ENCODE data around the gene TMEM9. TPM values are rescaled to one million over a fixed set of nuclear protein-coding genes. Genes with fewer than 3 reads are reported as not detected.

TMEM9 gene
- 10 to 100 TPM; 15.6 to 21.5 TPM for total RNA-seq

GRCh38 chr1:201154389-201155165 is at the start of gene TMEM9:
TMEM9 (minus strand) TSS chr1:201154474; CDS start chr1:201153923, 551 bp downstream.
- Mint-ChIP-seq H3K4me1 (ENCODE audit: low read depth in 2 of 2) (peaks cover 13 to 14% of the 10 kb centered on the region in 2 donors), H3K36me3 (no peaks in the 10 kb centered on the region), H3K4me3 (peak within 1 kb of the TSS; percentile 90), H3K27ac (peak within 1 kb of the TSS; percentile 60 to 87), H3K27me3 (peaks cover 12 to 20% of the 10 kb centered on the region in 2 donors), H3K9me3 (no peaks in the 10 kb centered on the region)
- DNase-seq (ENCODE audit: low spot score): peak; percentile 96
- peak; percentile 96 to 97 for ATAC-seq

GRCh38 chr1:201198598-201198997 is 44.3 kb upstream of the TMEM9 start:
- H3K27ac Mint-ChIP-seq: no peak overlapping the region
- ATAC-seq (no peak), DNase-seq (ENCODE audit: low spot score) (no peak)
- no peaks in the 10 kb centered on the region for H3K9me3 Mint-ChIP-seq
- no peaks in the 10 kb centered on the region for H3K4me1 Mint-ChIP-seq (ENCODE audit: low read depth in 2 of 2)
- no peak overlapping the region for H3K4me3 Mint-ChIP-seq
- H3K27me3 Mint-ChIP-seq: peaks cover 0 to 4% of the 10 kb centered on the region in 2 donors
- no peaks in the 10 kb centered on the region for H3K36me3 Mint-ChIP-seq

GRCh38 chr1:201194046-201194445 is 39.8 kb upstream of the TMEM9 start:
- peaks cover 15 to 16% of the 10 kb centered on the region in 2 donors for H3K27me3 Mint-ChIP-seq
- H3K9me3 Mint-ChIP-seq: no peaks in the 10 kb centered on the region
- no peak overlapping the region for H3K4me3 Mint-ChIP-seq
- no peak for ATAC-seq
- no peak overlapping the region for H3K27ac Mint-ChIP-seq
- H3K36me3 Mint-ChIP-seq: no peaks in the 10 kb centered on the region
- DNase-seq (ENCODE audit: low spot score): no peak
- H3K4me1 Mint-ChIP-seq (ENCODE audit: low read depth in 2 of 2): no peaks in the 10 kb centered on the region

- no peaks in the 10 kb centered on the region for H3K9me3 Mint-ChIP-seq
- H3K36me3 Mint-ChIP-seq: no peaks in the 10 kb centered on the region
- H3K4me3 Mint-ChIP-seq: no peak overlapping the region
- peaks cover 16% of the 10 kb centered on the region in 2 donors for H3K27me3 Mint-ChIP-seq
- no peak for DNase-seq (ENCODE audit: low spot score)
- H3K27ac Mint-ChIP-seq: no peak overlapping the region
- no peak for ATAC-seq
- H3K4me1 Mint-ChIP-seq (ENCODE audit: low read depth in 2 of 2): no peaks in the 10 kb centered on the region
Measured at GRCh38 chr1:201192261-201192788, 38.1 kb upstream of the TMEM9 start.

- Mint-ChIP-seq H3K36me3 (no peaks in the 10 kb centered on the region), H3K4me3 (no peak overlapping the region), H3K27me3 (peaks cover 16% of the 10 kb centered on the region in 2 donors), H3K27ac (no peak overlapping the region), H3K4me1 (ENCODE audit: low read depth in 2 of 2) (no peaks in the 10 kb centered on the region), H3K9me3 (no peaks in the 10 kb centered on the region)
- no peak for DNase-seq (ENCODE audit: low spot score)
- ATAC-seq: peak; percentile 74 to 85
Measured at GRCh38 chr1:201191653-201192260, 37.5 kb upstream of the TMEM9 start.

- H3K27ac Mint-ChIP-seq: no peak within 1 kb of the TSS
- H3K4me1 Mint-ChIP-seq (ENCODE audit: low read depth in 2 of 2): no peaks in the 10 kb centered on the region
- H3K27me3 Mint-ChIP-seq: peaks cover 16% of the 10 kb centered on the region in 2 donors
- DNase-seq (ENCODE audit: low spot score) (no peak), ATAC-seq (no peak)
- no peaks in the 10 kb centered on the region for H3K9me3 Mint-ChIP-seq
- no peaks in the 10 kb centered on the region for H3K36me3 Mint-ChIP-seq
- no peak within 1 kb of the TSS for H3K4me3 Mint-ChIP-seq
Measured at GRCh38 chr1:201190624-201191051, 36.4 kb upstream of the TMEM9 start, which contains the start of gene IGFN1. IGFN1 (plus strand) TSS chr1:201190824; CDS start chr1:201193294, 2,470 bp downstream.

GRCh38 chr1:201190005-201190404 is 35.7 kb upstream of the TMEM9 start:
- DNase-seq (ENCODE audit: low spot score): no peak

GRCh38 chr1:201189085-201189484 is 34.8 kb upstream of the TMEM9 start:
- no peak for ATAC-seq

More at GRCh38 chr1:201190005-201190404, 35.7 kb upstream of the TMEM9 start:
- ATAC-seq: no peak
- Mint-ChIP-seq H3K36me3 (no peaks in the 10 kb centered on the region), H3K27ac (no peak overlapping the region), H3K27me3 (peaks cover 16% of the 10 kb centered on the region in 2 donors), H3K4me3 (no peak overlapping the region), H3K9me3 (no peaks in the 10 kb centered on the region), H3K4me1 (ENCODE audit: low read depth in 2 of 2) (no peaks in the 10 kb centered on the region)

GRCh38 chr1:201186192-201186591 is 31.9 kb upstream of the TMEM9 start:
- Mint-ChIP-seq H3K27me3 (peaks cover 25 to 39% of the 10 kb centered on the region in 2 donors), H3K27ac (no peak overlapping the region)

More at GRCh38 chr1:201189085-201189484, 34.8 kb upstream of the TMEM9 start:
- H3K27ac Mint-ChIP-seq: no peak overlapping the region
- H3K36me3 Mint-ChIP-seq: no peaks in the 10 kb centered on the region
- no peaks in the 10 kb centered on the region for H3K9me3 Mint-ChIP-seq
- peaks cover 22 to 25% of the 10 kb centered on the region in 2 donors for H3K27me3 Mint-ChIP-seq
- no peak overlapping the region for H3K4me3 Mint-ChIP-seq
- no peak for DNase-seq (ENCODE audit: low spot score)
- no peaks in the 10 kb centered on the region for H3K4me1 Mint-ChIP-seq (ENCODE audit: low read depth in 2 of 2)

GRCh38 chr1:201185527-201186128 is 31.4 kb upstream of the TMEM9 start:
- ATAC-seq (peak in 1 of 2 donors; percentile 41), DNase-seq (ENCODE audit: low spot score) (no peak)
- no peaks in the 10 kb centered on the region for H3K4me1 Mint-ChIP-seq (ENCODE audit: low read depth in 2 of 2)
- H3K9me3 Mint-ChIP-seq: no peaks in the 10 kb centered on the region
- no peak overlapping the region for H3K27ac Mint-ChIP-seq
- no peak overlapping the region for H3K4me3 Mint-ChIP-seq
- H3K36me3 Mint-ChIP-seq: no peaks in the 10 kb centered on the region
- H3K27me3 Mint-ChIP-seq: peaks cover 27 to 40% of the 10 kb centered on the region in 2 donors

More at GRCh38 chr1:201186192-201186591, 31.9 kb upstream of the TMEM9 start:
- no peak overlapping the region for H3K4me3 Mint-ChIP-seq
- no peaks in the 10 kb centered on the region for H3K9me3 Mint-ChIP-seq
- DNase-seq (ENCODE audit: low spot score): no peak
- H3K36me3 Mint-ChIP-seq: no peaks in the 10 kb centered on the region
- H3K4me1 Mint-ChIP-seq (ENCODE audit: low read depth in 2 of 2): no peaks in the 10 kb centered on the region
- ATAC-seq: no peak

GRCh38 chr1:201185123-201185453 is 30.8 kb upstream of the TMEM9 start:
- H3K4me1 Mint-ChIP-seq (ENCODE audit: low read depth in 2 of 2): no peaks in the 10 kb centered on the region
- no peaks in the 10 kb centered on the region for H3K36me3 Mint-ChIP-seq
- H3K27ac Mint-ChIP-seq: no peak overlapping the region
- peak in 1 of 2 donors; percentile 46 for ATAC-seq
- H3K4me3 Mint-ChIP-seq: no peak overlapping the region
- H3K9me3 Mint-ChIP-seq: no peaks in the 10 kb centered on the region
- no peak for DNase-seq (ENCODE audit: low spot score)
- peaks cover 26 to 38% of the 10 kb centered on the region in 2 donors for H3K27me3 Mint-ChIP-seq

- peaks cover 28 to 38% of the 10 kb centered on the region in 2 donors for H3K27me3 Mint-ChIP-seq
- peak in 1 of 2 donors; percentile 7 for ATAC-seq
- DNase-seq (ENCODE audit: low spot score): no peak
- no peak overlapping the region for H3K27ac Mint-ChIP-seq
- H3K9me3 Mint-ChIP-seq: no peaks in the 10 kb centered on the region
- no peak overlapping the region for H3K4me3 Mint-ChIP-seq
- no peaks in the 10 kb centered on the region for H3K36me3 Mint-ChIP-seq
- no peaks in the 10 kb centered on the region for H3K4me1 Mint-ChIP-seq (ENCODE audit: low read depth in 2 of 2)
Measured at GRCh38 chr1:201184307-201185122, 30.2 kb upstream of the TMEM9 start.

- no peak for ATAC-seq
- no peak overlapping the region for H3K27ac Mint-ChIP-seq
- H3K27me3 Mint-ChIP-seq: peaks cover 30 to 37% of the 10 kb centered on the region in 2 donors
- no peaks in the 10 kb centered on the region for H3K9me3 Mint-ChIP-seq
- no peak for DNase-seq (ENCODE audit: low spot score)
- H3K4me3 Mint-ChIP-seq: no peak overlapping the region
- no peaks in the 10 kb centered on the region for H3K4me1 Mint-ChIP-seq (ENCODE audit: low read depth in 2 of 2)
- no peaks in the 10 kb centered on the region for H3K36me3 Mint-ChIP-seq
Measured at GRCh38 chr1:201183753-201184152, 29.5 kb upstream of the TMEM9 start.

All from natural killer cell treated with Interleukin-12 subunit alpha and Interleukin-12 subunit beta and Interleukin-15 and Interleukin-18, amount 100 ng/mL, for 72 hours (primary cell).